PC-3 (cell line): ENCODE measurements around the gene BCAN.
"Not testable (repeated sequence)": the region's sequence is repeated elsewhere in the genome, so short reads cannot be mapped to it uniquely, and the experiment has no call there.

Experiments
- EZH2 ChIP-seq: fragments of 300-600 bp; sonication (generic); IDR thresholded peaks from one replicate; pipeline ENCODE4 v1.6.1; 2017; ENCODE audit warnings: antibody characterized with exemption, mild to moderate bottlenecking, low read length; ENCODE audit not compliant: unreplicated experiment
- EZH2phosphoT487 ChIP-seq: fragments of 300-600 bp; sonication (generic); IDR thresholded peaks from 2 replicates; pipeline ENCODE4 v1.6.1; 2018; ENCODE audit warnings: mild to moderate bottlenecking, antibody characterized with exemption, low read length, borderline replicate concordance
- TF ChIP-seq, protein P1 (sequence below): fragments of 300-600 bp; sonication (generic); conservative IDR thresholded peaks from 2 replicates; pipeline ENCODE4 v1.5.1; 2017; ENCODE audit warnings: antibody characterized with exemption, low read depth, mild to moderate bottlenecking, low read length

DNA sequence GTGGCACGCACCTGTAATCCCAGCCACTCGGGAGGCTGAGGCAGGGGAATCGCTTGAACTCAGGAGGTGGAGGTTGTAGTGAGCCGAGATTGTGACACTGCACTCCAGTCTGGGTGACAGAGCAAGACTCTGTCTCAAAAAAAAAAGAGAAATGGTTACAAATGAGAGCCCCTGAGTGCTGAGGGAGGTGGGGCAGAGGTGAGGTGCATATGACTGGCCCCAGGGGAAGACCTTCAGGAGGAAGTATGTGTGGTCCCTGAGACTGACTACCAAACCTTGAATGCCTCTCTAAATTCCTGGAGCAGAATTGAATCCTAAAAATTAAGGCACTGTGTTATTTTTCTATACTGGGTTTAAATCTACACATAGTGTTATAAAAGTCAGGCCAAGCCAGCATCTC lies 34.6 kb upstream of the BCAN start:
- TF ChIP-seq, protein P1, sequence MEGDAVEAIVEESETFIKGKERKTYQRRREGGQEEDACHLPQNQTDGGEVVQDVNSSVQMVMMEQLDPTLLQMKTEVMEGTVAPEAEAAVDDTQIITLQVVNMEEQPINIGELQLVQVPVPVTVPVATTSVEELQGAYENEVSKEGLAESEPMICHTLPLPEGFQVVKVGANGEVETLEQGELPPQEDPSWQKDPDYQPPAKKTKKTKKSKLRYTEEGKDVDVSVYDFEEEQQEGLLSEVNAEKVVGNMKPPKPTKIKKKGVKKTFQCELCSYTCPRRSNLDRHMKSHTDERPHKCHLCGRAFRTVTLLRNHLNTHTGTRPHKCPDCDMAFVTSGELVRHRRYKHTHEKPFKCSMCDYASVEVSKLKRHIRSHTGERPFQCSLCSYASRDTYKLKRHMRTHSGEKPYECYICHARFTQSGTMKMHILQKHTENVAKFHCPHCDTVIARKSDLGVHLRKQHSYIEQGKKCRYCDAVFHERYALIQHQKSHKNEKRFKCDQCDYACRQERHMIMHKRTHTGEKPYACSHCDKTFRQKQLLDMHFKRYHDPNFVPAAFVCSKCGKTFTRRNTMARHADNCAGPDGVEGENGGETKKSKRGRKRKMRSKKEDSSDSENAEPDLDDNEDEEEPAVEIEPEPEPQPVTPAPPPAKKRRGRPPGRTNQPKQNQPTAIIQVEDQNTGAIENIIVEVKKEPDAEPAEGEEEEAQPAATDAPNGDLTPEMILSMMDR: not testable (repeated sequence)
- not testable (repeated sequence) for TF ChIP-seq EZH2, EZH2phosphoT487
